ENCODE measurements around the gene MUC6.

DNA sequence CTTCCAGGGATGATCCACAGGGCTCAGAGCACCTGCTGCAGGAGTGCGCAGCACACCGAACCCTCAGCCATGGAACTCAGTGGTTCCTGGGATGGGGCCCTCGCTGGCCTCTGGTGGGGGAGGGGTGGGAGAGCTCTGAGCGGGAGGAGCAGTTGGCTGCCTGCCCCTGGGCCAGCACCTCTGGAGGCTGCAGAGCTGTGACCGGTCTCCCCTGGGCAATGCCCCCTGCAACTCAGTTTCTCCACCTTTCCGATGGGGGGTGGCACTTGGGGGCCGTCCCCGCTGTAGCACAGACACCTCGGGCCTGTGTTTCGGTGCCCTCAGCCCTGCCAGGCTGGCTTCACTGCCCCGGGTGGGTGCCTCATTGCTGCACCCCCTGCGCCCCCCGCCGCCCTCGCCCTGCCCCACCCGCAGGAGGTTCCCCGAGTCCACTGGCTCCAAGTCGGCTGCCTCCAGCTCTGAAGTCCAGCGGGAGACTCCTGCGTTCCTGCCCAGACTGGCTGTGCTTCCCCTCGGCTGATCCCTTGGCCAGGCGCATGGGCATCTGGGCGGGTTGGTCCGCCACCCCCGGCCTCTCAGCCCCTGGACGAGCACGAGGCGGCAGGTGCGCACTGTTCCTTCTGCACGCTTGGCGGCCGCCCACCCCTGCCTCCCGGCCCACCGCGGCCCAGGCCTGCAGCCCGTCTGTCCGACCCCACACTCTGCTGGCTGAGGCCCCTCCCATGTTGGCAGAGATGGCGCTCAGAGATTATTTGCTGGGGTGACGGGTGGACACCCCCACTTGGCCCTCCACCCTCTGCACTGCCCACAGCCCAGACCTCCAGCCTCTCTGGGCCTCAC is 1.8 kb downstream of the MUC6 start:
- TF ChIP-seq, protein P1, sequence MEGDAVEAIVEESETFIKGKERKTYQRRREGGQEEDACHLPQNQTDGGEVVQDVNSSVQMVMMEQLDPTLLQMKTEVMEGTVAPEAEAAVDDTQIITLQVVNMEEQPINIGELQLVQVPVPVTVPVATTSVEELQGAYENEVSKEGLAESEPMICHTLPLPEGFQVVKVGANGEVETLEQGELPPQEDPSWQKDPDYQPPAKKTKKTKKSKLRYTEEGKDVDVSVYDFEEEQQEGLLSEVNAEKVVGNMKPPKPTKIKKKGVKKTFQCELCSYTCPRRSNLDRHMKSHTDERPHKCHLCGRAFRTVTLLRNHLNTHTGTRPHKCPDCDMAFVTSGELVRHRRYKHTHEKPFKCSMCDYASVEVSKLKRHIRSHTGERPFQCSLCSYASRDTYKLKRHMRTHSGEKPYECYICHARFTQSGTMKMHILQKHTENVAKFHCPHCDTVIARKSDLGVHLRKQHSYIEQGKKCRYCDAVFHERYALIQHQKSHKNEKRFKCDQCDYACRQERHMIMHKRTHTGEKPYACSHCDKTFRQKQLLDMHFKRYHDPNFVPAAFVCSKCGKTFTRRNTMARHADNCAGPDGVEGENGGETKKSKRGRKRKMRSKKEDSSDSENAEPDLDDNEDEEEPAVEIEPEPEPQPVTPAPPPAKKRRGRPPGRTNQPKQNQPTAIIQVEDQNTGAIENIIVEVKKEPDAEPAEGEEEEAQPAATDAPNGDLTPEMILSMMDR (IDR thresholded peaks at IDR 0.05): no peak
- TF ChIP-seq POLR2A (IDR thresholded peaks at IDR 0.05): no peak

Data from uterus (tissue), 2 donors.